ENCODE data around the gene MYO18A.

MYO18A gene

DNA sequence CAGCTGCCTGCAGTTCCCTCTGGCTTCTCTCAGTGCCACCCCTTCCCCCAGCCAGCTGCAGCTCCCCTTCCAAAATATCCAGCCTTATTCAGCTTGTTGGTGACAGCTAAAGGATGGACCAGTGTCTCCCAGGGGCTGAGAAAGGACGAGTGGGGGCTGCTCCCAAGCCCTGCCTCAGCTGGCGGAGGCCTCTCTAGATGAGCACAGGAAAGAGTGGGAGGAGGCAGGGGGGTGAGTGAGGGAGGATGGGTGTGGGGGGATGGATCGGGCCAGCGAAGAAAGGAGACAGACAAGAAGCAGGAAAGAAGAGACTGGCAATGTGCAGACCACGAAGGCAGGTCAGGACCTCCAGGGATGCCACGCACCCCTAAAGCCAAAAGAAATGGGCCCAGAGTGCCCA lies 119.7 kb downstream of the MYO18A start:
- Histone ChIP-seq H2AFZ (ENCODE audit: low read depth, low read length) (no peak overlapping the region), H3K4me1 (ENCODE audit: low read length) (no peaks in the 10 kb centered on the region), H3K27ac (ENCODE audit: low read length) (no peak overlapping the region), H3K27me3 (ENCODE audit: low read depth, low read length) (peaks cover 3% of the 10 kb centered on the region; the same call in 1 of the 2 replicates), H4K20me1 (ENCODE audit: insufficient read depth, low read length) (no peaks in the 10 kb centered on the region), H3K9me3 (ENCODE audit: insufficient read depth, low read length) (no peaks in the 10 kb centered on the region), H3K36me3 (replicated peaks; ENCODE audit: low read depth, low read length) (no peaks in the 10 kb centered on the region), H3K4me2 (ENCODE audit: low read length) (no peak overlapping the region), H3K79me2 (ENCODE audit: low read length) (no peaks in the 10 kb centered on the region), H3K4me3 (ENCODE audit: low read length) (no peak overlapping the region), H3K9ac (ENCODE audit: low read length) (no peak overlapping the region)
- TF ChIP-seq EZH2phosphoT487 (IDR thresholded peaks at IDR 0.05; ENCODE audit: low read depth), result no peak
- TF ChIP-seq, protein P1, sequence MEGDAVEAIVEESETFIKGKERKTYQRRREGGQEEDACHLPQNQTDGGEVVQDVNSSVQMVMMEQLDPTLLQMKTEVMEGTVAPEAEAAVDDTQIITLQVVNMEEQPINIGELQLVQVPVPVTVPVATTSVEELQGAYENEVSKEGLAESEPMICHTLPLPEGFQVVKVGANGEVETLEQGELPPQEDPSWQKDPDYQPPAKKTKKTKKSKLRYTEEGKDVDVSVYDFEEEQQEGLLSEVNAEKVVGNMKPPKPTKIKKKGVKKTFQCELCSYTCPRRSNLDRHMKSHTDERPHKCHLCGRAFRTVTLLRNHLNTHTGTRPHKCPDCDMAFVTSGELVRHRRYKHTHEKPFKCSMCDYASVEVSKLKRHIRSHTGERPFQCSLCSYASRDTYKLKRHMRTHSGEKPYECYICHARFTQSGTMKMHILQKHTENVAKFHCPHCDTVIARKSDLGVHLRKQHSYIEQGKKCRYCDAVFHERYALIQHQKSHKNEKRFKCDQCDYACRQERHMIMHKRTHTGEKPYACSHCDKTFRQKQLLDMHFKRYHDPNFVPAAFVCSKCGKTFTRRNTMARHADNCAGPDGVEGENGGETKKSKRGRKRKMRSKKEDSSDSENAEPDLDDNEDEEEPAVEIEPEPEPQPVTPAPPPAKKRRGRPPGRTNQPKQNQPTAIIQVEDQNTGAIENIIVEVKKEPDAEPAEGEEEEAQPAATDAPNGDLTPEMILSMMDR (IDR thresholded peaks at IDR 0.05; ENCODE audit: low read depth, low read length), result no peak

- Histone ChIP-seq H3K79me2 (ENCODE audit: low read length) (no peaks in the 10 kb centered on the region), H3K36me3 (replicated peaks; ENCODE audit: low read depth, low read length) (no peaks in the 10 kb centered on the region), H3K27ac (ENCODE audit: low read length) (no peak overlapping the region), H3K4me1 (ENCODE audit: low read length) (no peaks in the 10 kb centered on the region), H2AFZ (ENCODE audit: low read depth, low read length) (no peak overlapping the region), H3K4me2 (ENCODE audit: low read length) (no peak overlapping the region), H3K9ac (ENCODE audit: low read length) (no peak overlapping the region), H3K4me3 (ENCODE audit: low read length) (no peak overlapping the region), H3K27me3 (ENCODE audit: low read depth, low read length) (peaks cover 3% of the 10 kb centered on the region; the same call in 1 of the 2 replicates), H4K20me1 (ENCODE audit: insufficient read depth, low read length) (no peaks in the 10 kb centered on the region), H3K9me3 (ENCODE audit: insufficient read depth, low read length) (no peaks in the 10 kb centered on the region)
- TF ChIP-seq EZH2phosphoT487 (IDR thresholded peaks at IDR 0.05; ENCODE audit: low read depth), result no peak
- TF ChIP-seq, protein P1 (IDR thresholded peaks at IDR 0.05; ENCODE audit: low read depth, low read length), result no peak
Measured at GRCh38 chr17:29059281-29059680, 120.9 kb downstream of the MYO18A start.

GRCh38 chr17:29058391-29058790 lies 121.8 kb downstream of the MYO18A start:
- H3K4me1 ChIP-seq (ENCODE audit: low read length), result no peaks in the 10 kb centered on the region
- no peaks in the 10 kb centered on the region for H3K9me3 ChIP-seq (ENCODE audit: insufficient read depth, low read length)
- no peaks in the 10 kb centered on the region for H3K36me3 ChIP-seq (replicated peaks; ENCODE audit: low read depth, low read length)
- no peaks in the 10 kb centered on the region for H4K20me1 ChIP-seq (ENCODE audit: insufficient read depth, low read length)
- no peak overlapping the region for H3K4me2 ChIP-seq (ENCODE audit: low read length)
- peaks cover 3% of the 10 kb centered on the region; the same call in 1 of the 2 replicates for H3K27me3 ChIP-seq (ENCODE audit: low read depth, low read length)
- H2AFZ ChIP-seq (ENCODE audit: low read depth, low read length), result no peak overlapping the region
- no peak overlapping the region for H3K4me3 ChIP-seq (ENCODE audit: low read length)
- H3K27ac ChIP-seq (ENCODE audit: low read length), result no peak overlapping the region
- H3K9ac ChIP-seq (ENCODE audit: low read length), result no peak overlapping the region
- TF ChIP-seq EZH2phosphoT487 (IDR thresholded peaks at IDR 0.05; ENCODE audit: low read depth), result no peak
- TF ChIP-seq, protein P1 (IDR thresholded peaks at IDR 0.05; ENCODE audit: low read depth, low read length), result no peak
- H3K79me2 ChIP-seq (ENCODE audit: low read length), result no peaks in the 10 kb centered on the region

GRCh38 chr17:29057361-29057760 lies 122.8 kb downstream of the MYO18A start:
- Histone ChIP-seq H3K9me3 (ENCODE audit: insufficient read depth, low read length) (no peaks in the 10 kb centered on the region), H3K4me2 (ENCODE audit: low read length) (no peak overlapping the region), H3K4me1 (ENCODE audit: low read length) (no peaks in the 10 kb centered on the region), H4K20me1 (ENCODE audit: insufficient read depth, low read length) (no peaks in the 10 kb centered on the region), H3K36me3 (replicated peaks; ENCODE audit: low read depth, low read length) (no peaks in the 10 kb centered on the region), H3K9ac (ENCODE audit: low read length) (no peak overlapping the region), H3K4me3 (ENCODE audit: low read length) (no peak overlapping the region), H3K79me2 (ENCODE audit: low read length) (no peaks in the 10 kb centered on the region), H3K27ac (ENCODE audit: low read length) (no peak overlapping the region), H3K27me3 (ENCODE audit: low read depth, low read length) (peaks cover 3% of the 10 kb centered on the region; the same call in 1 of the 2 replicates), H2AFZ (ENCODE audit: low read depth, low read length) (no peak overlapping the region)
- TF ChIP-seq, protein P1 (IDR thresholded peaks at IDR 0.05; ENCODE audit: low read depth, low read length), result no peak
- no peak for TF ChIP-seq EZH2phosphoT487 (IDR thresholded peaks at IDR 0.05; ENCODE audit: low read depth)
